ENCODE results near the gene TNFRSF13B. TPM values are rescaled to one million over a fixed set of nuclear protein-coding genes. Genes with fewer than 3 reads are reported as not detected.
"Not testable (repeated sequence)": the region's sequence is repeated elsewhere in the genome, so short reads cannot be mapped to it uniquely, and the experiment has no call there.

Gene TNFRSF13B
- polyA plus RNA-seq, 4 donors: 0.13 to 3.0 (median 2.0) TPM; not detected in 1

DNA sequence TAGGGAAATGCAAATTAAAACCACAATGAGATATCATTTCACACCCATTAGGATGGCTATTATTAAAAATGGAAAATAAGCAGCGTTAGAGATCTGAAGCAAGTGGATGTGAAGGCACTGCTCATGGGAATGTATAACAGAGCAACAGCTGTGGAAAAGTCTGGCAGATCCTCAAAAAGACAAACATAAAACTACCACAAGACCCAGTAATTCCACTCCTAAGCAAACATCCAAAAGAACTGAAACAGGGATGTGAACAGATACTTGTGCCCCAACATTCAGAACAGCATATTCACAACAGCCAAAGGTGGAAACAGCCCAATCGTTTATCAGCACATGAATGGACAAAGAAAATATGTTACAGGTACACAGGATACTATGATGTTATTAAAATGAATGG is 10.9 kb downstream of the TNFRSF13B start:
- not testable (repeated sequence) for DNase-seq; FAIRE-seq; H3K27me3 ChIP-seq (ENCODE audit: control insufficient read depth in 3 of 3, insufficient read depth in 3 of 3, low read length in 3 of 3); H3K27ac ChIP-seq (ENCODE audit: low read depth in 1 of 3, low read length in 2 of 3); H3K36me3 ChIP-seq (ENCODE audit: control insufficient read depth in 3 of 3, insufficient read depth in 2 of 3, low read depth in 1 of 3, low read length in 3 of 3); H3K4me1 ChIP-seq (ENCODE audit: control insufficient read depth in 3 of 3, insufficient read depth in 2 of 3, low read depth in 1 of 3, low read length in 2 of 3); H3K4me3 ChIP-seq (ENCODE audit: low read depth in 1 of 3, low read length in 3 of 3); H3K9me3 ChIP-seq (ENCODE audit: control insufficient read depth in 2 of 2, insufficient read depth in 1 of 2, low read depth in 1 of 2, low read length in 1 of 2)
- WGBS, 3 donors: 46 to 57% (median 57%) methylated on average over 2 of the region's 2 CpGs

DNA sequence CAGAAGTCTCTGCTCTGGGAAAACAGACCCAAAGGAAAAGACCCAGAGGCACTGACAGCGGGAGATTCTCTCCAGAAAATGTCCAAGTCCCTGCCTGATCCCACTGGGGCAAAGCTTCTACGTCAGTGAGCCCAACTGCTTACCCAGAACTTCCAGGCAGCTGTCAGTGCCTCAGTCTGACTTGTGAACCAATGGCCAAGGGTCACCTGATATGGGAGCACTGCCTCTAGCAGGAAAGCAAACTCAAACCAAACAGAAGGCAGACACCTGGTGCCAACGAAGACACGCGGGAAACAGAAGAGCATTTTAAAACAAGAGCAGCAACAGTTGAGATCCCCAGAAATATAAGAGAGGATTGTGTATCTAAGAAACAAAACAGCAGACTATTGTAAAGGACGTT is 16.9 kb downstream of the TNFRSF13B start:
- peak; percentile 2 to 16 for DNase-seq
- FAIRE-seq; H3K4me3 ChIP-seq (ENCODE audit: low read depth in 1 of 3, low read length in 3 of 3); H3K36me3 ChIP-seq (ENCODE audit: control insufficient read depth in 3 of 3, insufficient read depth in 2 of 3, low read depth in 1 of 3, low read length in 3 of 3); H3K9me3 ChIP-seq (ENCODE audit: control insufficient read depth in 2 of 2, insufficient read depth in 1 of 2, low read depth in 1 of 2, low read length in 1 of 2); H3K27me3 ChIP-seq (ENCODE audit: control insufficient read depth in 3 of 3, insufficient read depth in 3 of 3, low read length in 3 of 3); H3K4me1 ChIP-seq (ENCODE audit: control insufficient read depth in 3 of 3, insufficient read depth in 2 of 3, low read depth in 1 of 3, low read length in 2 of 3); H3K27ac ChIP-seq (ENCODE audit: low read depth in 1 of 3, low read length in 2 of 3): not testable (repeated sequence)
- WGBS, 3 donors: 13 to 50% (median 22%) methylated on average over 6 of the region's 6 CpGs

DNA sequence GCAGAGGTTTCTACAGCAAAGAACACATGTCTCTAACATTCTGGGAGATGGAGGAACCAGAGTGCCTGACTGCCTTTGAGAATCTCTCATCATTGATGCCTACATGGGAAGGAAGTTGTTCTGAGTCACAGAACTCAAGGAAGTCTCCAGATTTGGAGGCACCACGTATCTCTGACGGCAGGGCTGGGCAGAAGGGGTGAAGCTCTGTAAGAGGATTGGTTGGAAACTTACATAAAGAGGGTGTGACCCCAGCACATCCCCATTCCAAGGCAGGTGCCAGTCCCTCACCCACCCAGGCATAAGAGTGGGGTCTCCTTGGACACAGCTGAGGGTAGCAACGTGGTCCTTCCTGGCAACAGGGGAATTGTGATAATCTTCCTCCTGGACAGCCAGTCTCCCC is 17.4 kb downstream of the TNFRSF13B start:
- WGBS, 3 donors: 12 to 38% (median 15%) methylated on average over 3 of the region's 3 CpGs
- H3K4me1 ChIP-seq (ENCODE audit: control insufficient read depth in 3 of 3, insufficient read depth in 2 of 3, low read depth in 1 of 3, low read length in 2 of 3): peaks cover 0 to 5% (median 0%) of the 10 kb centered on the region in 3 donors
- H3K9me3 ChIP-seq (ENCODE audit: control insufficient read depth in 2 of 2, insufficient read depth in 1 of 2, low read depth in 1 of 2, low read length in 1 of 2): peaks cover 0 to 8% of the 10 kb centered on the region in 2 donors
- FAIRE-seq: no peak
- no peak for DNase-seq
- no peak overlapping the region for H3K27ac ChIP-seq (ENCODE audit: low read depth in 1 of 3, low read length in 2 of 3)
- H3K36me3 ChIP-seq (ENCODE audit: control insufficient read depth in 3 of 3, insufficient read depth in 2 of 3, low read depth in 1 of 3, low read length in 3 of 3): no peaks in the 10 kb centered on the region
- peaks cover 0 to 5% (median 4%) of the 10 kb centered on the region in 3 donors for H3K27me3 ChIP-seq (ENCODE audit: control insufficient read depth in 3 of 3, insufficient read depth in 3 of 3, low read length in 3 of 3)
- H3K4me3 ChIP-seq (ENCODE audit: low read depth in 1 of 3, low read length in 3 of 3): no peak overlapping the region

DNA sequence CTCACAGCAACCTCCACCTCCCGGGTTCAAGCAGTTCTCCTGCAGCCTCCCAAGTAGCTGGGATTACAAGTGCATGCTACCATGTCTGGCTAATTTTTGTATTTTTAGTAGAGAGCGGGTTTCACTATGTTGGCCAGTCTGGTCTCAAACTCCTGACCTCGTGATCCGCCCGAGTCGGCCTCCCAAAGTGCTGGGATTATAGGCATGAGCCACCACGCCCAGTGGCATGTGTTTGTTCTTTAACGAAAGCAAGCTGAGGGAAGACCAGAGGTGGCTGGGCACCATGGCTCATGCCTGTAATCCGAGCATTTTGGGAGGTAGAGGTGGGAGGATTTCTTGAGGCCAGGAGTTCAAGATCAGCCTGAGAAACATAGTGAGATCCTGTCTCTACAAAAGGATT is 18.1 kb downstream of the TNFRSF13B start:
- DNase-seq (no peak), FAIRE-seq (no peak)
- H3K9me3 ChIP-seq (ENCODE audit: control insufficient read depth in 2 of 2, insufficient read depth in 1 of 2, low read depth in 1 of 2, low read length in 1 of 2): peaks cover 0 to 11% of the 10 kb centered on the region in 2 donors
- peaks cover 0 to 5% (median 0%) of the 10 kb centered on the region in 3 donors for H3K4me1 ChIP-seq (ENCODE audit: control insufficient read depth in 3 of 3, insufficient read depth in 2 of 3, low read depth in 1 of 3, low read length in 2 of 3)
- no peaks in the 10 kb centered on the region for H3K36me3 ChIP-seq (ENCODE audit: control insufficient read depth in 3 of 3, insufficient read depth in 2 of 3, low read depth in 1 of 3, low read length in 3 of 3)
- peaks cover 0 to 5% (median 4%) of the 10 kb centered on the region in 3 donors for H3K27me3 ChIP-seq (ENCODE audit: control insufficient read depth in 3 of 3, insufficient read depth in 3 of 3, low read length in 3 of 3)
- H3K4me3 ChIP-seq (ENCODE audit: low read depth in 1 of 3, low read length in 3 of 3): no peak overlapping the region
- 59 to 81% (median 67%) methylated on average over 9 of the region's 9 CpGs for WGBS, 3 donors
- H3K27ac ChIP-seq (ENCODE audit: low read depth in 1 of 3, low read length in 2 of 3): no peak overlapping the region

DNA sequence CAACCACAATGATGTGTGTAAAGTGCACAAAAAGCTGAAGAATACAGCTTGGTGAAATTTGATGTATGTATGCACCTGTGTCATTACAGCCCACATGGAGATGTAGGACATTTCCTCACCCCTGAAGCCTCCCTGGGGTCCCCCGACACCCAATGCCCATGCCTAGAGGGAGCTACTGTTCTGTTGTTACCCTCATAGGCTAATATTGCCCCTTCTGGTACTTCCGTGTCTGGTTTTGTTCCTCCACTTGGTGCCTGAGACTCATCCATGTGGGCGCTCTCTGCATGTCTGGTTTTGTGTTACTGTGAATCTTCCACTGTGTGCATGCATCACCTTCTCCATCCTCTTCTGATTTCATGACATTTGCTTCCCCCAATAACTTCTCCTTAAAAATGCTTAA is 18.6 kb downstream of the TNFRSF13B start:
- no peak overlapping the region for H3K27ac ChIP-seq (ENCODE audit: low read depth in 1 of 3, low read length in 2 of 3)
- DNase-seq: no peak
- peaks cover 0 to 6% (median 5%) of the 10 kb centered on the region in 3 donors for H3K27me3 ChIP-seq (ENCODE audit: control insufficient read depth in 3 of 3, insufficient read depth in 3 of 3, low read length in 3 of 3)
- no peaks in the 10 kb centered on the region for H3K36me3 ChIP-seq (ENCODE audit: control insufficient read depth in 3 of 3, insufficient read depth in 2 of 3, low read depth in 1 of 3, low read length in 3 of 3)
- peaks cover 0 to 16% of the 10 kb centered on the region in 2 donors for H3K9me3 ChIP-seq (ENCODE audit: control insufficient read depth in 2 of 2, insufficient read depth in 1 of 2, low read depth in 1 of 2, low read length in 1 of 2)
- no peak overlapping the region for H3K4me3 ChIP-seq (ENCODE audit: low read depth in 1 of 3, low read length in 3 of 3)
- peaks cover 0 to 5% (median 0%) of the 10 kb centered on the region in 3 donors for H3K4me1 ChIP-seq (ENCODE audit: control insufficient read depth in 3 of 3, insufficient read depth in 2 of 3, low read depth in 1 of 3, low read length in 2 of 3)
- 80 to 87% (median 81%) methylated on average over 3 of the region's 3 CpGs for WGBS, 3 donors
- no peak for FAIRE-seq

DNA sequence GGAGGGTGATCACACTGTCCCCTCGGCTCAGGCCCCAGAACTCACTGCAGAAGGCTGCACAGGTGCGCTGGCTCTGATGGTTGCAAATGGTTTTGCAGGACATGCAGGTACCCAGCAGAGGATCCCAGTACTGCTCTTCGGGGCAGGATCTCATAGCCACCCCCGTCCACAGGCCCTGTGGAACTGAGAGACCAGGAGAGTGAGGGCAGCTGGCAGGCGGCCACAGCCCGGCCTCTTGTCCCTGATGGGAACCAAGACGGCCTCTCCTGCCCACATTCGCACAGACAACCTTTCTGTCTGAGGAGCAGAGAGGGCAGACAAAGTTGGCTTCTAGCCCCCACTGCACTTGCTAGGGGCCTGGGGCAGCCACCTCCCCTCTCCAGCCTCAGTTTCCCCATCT is 19.5 kb downstream of the TNFRSF13B start:
- WGBS, 3 donors: 76 to 78% (median 78%) methylated on average over 8 of the region's 8 CpGs

DNA sequence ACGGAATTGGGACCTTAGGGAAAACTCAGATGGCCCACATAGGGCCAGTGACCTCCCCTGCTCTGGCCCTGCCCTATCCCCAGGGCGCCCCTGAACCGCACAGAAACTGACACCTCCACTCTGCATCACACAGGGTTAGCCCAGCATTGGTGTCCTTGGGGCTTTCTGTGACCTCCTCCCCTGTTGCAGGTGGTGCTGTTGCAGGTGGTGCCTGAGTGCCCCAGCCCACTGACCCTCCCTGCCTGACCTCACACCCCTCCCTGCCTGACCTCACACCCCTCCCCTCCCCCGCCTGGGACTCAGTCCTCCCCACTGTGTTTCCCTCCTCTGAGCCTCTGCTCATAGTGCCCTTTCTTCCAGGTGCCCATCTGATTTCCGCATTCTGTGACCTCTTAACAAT is 21.4 kb downstream of the TNFRSF13B start:
- Histone ChIP-seq H3K4me3 (ENCODE audit: low read depth in 1 of 3, low read length in 3 of 3) (no peak overlapping the region), H3K27me3 (ENCODE audit: control insufficient read depth in 3 of 3, insufficient read depth in 3 of 3, low read length in 3 of 3) (peaks cover 0 to 6% (median 5%) of the 10 kb centered on the region in 3 donors), H3K36me3 (ENCODE audit: control insufficient read depth in 3 of 3, insufficient read depth in 2 of 3, low read depth in 1 of 3, low read length in 3 of 3) (no peaks in the 10 kb centered on the region), H3K4me1 (ENCODE audit: control insufficient read depth in 3 of 3, insufficient read depth in 2 of 3, low read depth in 1 of 3, low read length in 2 of 3) (peaks cover 0 to 5% (median 0%) of the 10 kb centered on the region in 3 donors), H3K9me3 (ENCODE audit: control insufficient read depth in 2 of 2, insufficient read depth in 1 of 2, low read depth in 1 of 2, low read length in 1 of 2) (peaks cover 0 to 13% of the 10 kb centered on the region in 2 donors), H3K27ac (ENCODE audit: low read depth in 1 of 3, low read length in 2 of 3) (no peak overlapping the region)
- DNase-seq: no peak
- FAIRE-seq: no peak
- 84 to 90% (median 86%) methylated on average over 5 of the region's 5 CpGs for WGBS, 3 donors

More for the DNA sequence above, 19.5 kb downstream of the TNFRSF13B start:
- no peaks in the 10 kb centered on the region for H3K36me3 ChIP-seq (ENCODE audit: control insufficient read depth in 3 of 3, insufficient read depth in 2 of 3, low read depth in 1 of 3, low read length in 3 of 3)
- H3K27ac ChIP-seq (ENCODE audit: low read depth in 1 of 3, low read length in 2 of 3): no peak overlapping the region
- FAIRE-seq: no peak
- peaks cover 0 to 20% of the 10 kb centered on the region in 2 donors for H3K9me3 ChIP-seq (ENCODE audit: control insufficient read depth in 2 of 2, insufficient read depth in 1 of 2, low read depth in 1 of 2, low read length in 1 of 2)
- peaks cover 0 to 5% (median 0%) of the 10 kb centered on the region in 3 donors for H3K4me1 ChIP-seq (ENCODE audit: control insufficient read depth in 3 of 3, insufficient read depth in 2 of 3, low read depth in 1 of 3, low read length in 2 of 3)
- H3K27me3 ChIP-seq (ENCODE audit: control insufficient read depth in 3 of 3, insufficient read depth in 3 of 3, low read length in 3 of 3): peaks cover 0 to 6% (median 5%) of the 10 kb centered on the region in 3 donors
- H3K4me3 ChIP-seq (ENCODE audit: low read depth in 1 of 3, low read length in 3 of 3): no peak overlapping the region
- DNase-seq: no peak

DNA sequence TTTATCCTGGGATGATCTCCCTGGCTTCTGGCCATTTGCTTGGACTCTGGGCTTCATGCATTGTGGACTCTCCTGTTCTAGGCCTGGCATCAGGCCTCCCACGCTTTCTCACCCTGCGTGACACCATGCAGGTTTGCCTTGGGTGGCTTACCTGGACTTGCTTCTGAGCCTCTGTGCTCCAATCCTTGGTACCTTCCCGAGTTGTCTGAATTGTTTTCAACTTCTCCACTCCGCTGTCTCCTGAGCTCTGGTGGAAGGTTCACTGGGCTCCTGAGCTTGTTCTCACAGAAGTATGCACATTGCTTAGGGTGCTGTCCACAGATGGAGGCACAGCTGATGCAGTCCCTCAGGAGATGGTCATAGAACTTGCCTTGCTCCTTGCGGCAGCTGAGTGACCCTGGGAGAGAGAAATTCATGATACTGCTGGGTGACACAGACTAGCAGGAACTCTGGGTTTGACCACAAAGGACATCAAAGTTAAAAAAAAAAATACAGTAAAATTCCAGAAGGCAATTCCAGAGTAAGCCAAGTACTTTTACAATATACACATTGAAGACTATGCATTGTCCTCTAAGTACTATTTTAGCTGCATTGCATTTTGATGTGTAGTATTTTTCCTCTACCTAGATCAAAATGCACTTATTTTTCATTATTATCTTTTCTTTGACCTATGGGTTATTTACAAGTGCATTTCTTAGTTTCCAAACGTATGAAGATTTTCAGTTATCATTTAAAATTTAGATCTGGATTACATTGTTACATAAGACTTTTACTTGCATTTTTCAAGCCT is 23.1 kb downstream of the TNFRSF13B start:
- no peak for FAIRE-seq
- no peak for DNase-seq

More for the DNA sequence above, 23.1 kb downstream of the TNFRSF13B start:
- Histone ChIP-seq H3K9me3 (ENCODE audit: control insufficient read depth in 2 of 2, insufficient read depth in 1 of 2, low read depth in 1 of 2, low read length in 1 of 2) (peaks cover 0 to 13% of the 10 kb centered on the region in 2 donors), H3K4me1 (ENCODE audit: control insufficient read depth in 3 of 3, insufficient read depth in 2 of 3, low read depth in 1 of 3, low read length in 2 of 3) (no peaks in the 10 kb centered on the region), H3K27me3 (ENCODE audit: control insufficient read depth in 3 of 3, insufficient read depth in 3 of 3, low read length in 3 of 3) (peaks cover 0 to 2% (median 0%) of the 10 kb centered on the region in 3 donors), H3K4me3 (ENCODE audit: low read depth in 1 of 3, low read length in 3 of 3) (no peak overlapping the region), H3K36me3 (ENCODE audit: control insufficient read depth in 3 of 3, insufficient read depth in 2 of 3, low read depth in 1 of 3, low read length in 3 of 3) (no peaks in the 10 kb centered on the region), H3K27ac (ENCODE audit: low read depth in 1 of 3, low read length in 2 of 3) (no peak overlapping the region)
- 94 to 97% (median 95%) methylated on average over 6 of the region's 6 CpGs for WGBS, 3 donors
